PC-9 (cell line): ENCODE results near the gene CHM. TPM values are rescaled to one million over a fixed set of nuclear protein-coding genes. Genes with fewer than 3 reads are reported as not detected.

Source experiments
- BruUV-seq: library from RNA; stranded (reverse); fragments of 400-500 nt; replicated peaks from 2 replicates; lab custom pipeline; 2021; lab: Mats Ljungman, UMichigan
- CTCF ChIA-PET: fragments of 300-600 bp; sonication (Branson Sonifier 250); formaldehyde crosslinking; loops from one replicate; lab custom pipeline; 2022; ENCODE audit warnings: antibody characterized with exemption; lab: Charles Lee
- POLR2A ChIA-PET: fragments of 300-600 bp; sonication (Branson Sonifier 250); formaldehyde crosslinking; loops from one replicate; lab custom pipeline; 2022; ENCODE audit warnings: antibody characterized with exemption; ENCODE audit not compliant: unreplicated experiment; lab: Charles Lee
- DNase-seq, 2 experiments: peaks; one replicate each; pipeline versions ENCODE4 v3.0.0 to v3.0.0-alpha.2; 2015 to 2022; ENCODE audit warnings: mixed read lengths in 1 of 2
- H2AFZ ChIP-seq: fragments of 200-600 bp; sonication (generic); 2 replicates; pipeline ENCODE4 v1.8.1; 2017; ENCODE audit warnings: antibody characterized with exemption
- H3F3A ChIP-seq: fragments of 200-600 bp; sonication (generic); 2 replicates; pipeline ENCODE4 v1.8.1; 2017; ENCODE audit warnings: antibody characterized with exemption, mild to moderate bottlenecking, low read depth; ENCODE audit not compliant: insufficient read depth
- H3K27ac ChIP-seq: fragments of 200-600 bp; sonication (generic); 2 replicates; pipeline ENCODE4 v1.6.1; 2016; ENCODE audit warnings: mixed run types
- H3K27me3 ChIP-seq: fragments of 200-600 bp; sonication (generic); 2 replicates; pipeline ENCODE4 v1.6.1; 2016; ENCODE audit warnings: low read depth, mixed run types; ENCODE audit not compliant: insufficient read depth
- H3K36me3 ChIP-seq: fragments of 200-600 bp; sonication (generic); 2 replicates; pipeline ENCODE4 v1.6.1; 2016; ENCODE audit warnings: low read depth, mixed run types
- H3K4me1 ChIP-seq: fragments of 200-600 bp; sonication (generic); replicated peaks from 2 replicates; pipeline ENCODE4 v1.6.1; 2016; ENCODE audit warnings: mixed run types; ENCODE audit not compliant: insufficient read depth
- H3K4me2 ChIP-seq: fragments of 200-600 bp; sonication (generic); 2 replicates; pipeline ENCODE4 v1.6.1; 2017; ENCODE audit warnings: mixed run types
- H3K4me3 ChIP-seq: fragments of 200-600 bp; sonication (generic); 2 replicates; pipeline ENCODE4 v1.6.1; 2016; ENCODE audit warnings: mixed run types
- H3K79me2 ChIP-seq: fragments of 200-600 bp; sonication (generic); 2 replicates; pipeline ENCODE4 v1.6.1; 2017; ENCODE audit warnings: low read depth, mixed run types
- H3K9me2 ChIP-seq: fragments of 200-600 bp; sonication (generic); 2 replicates; pipeline ENCODE4 v1.8.1; 2017; ENCODE audit warnings: mild to moderate bottlenecking; ENCODE audit not compliant: insufficient read depth
- H3K9me3 ChIP-seq: fragments of 200-600 bp; sonication (generic); 2 replicates; pipeline ENCODE4 v1.8.1; 2016; ENCODE audit warnings: low read depth; ENCODE audit not compliant: insufficient read depth
- H4K20me1 ChIP-seq: fragments of 200-600 bp; sonication (generic); 2 replicates; pipeline ENCODE4 v1.8.1; 2017; ENCODE audit not compliant: insufficient read depth
- CTCF ChIP-seq: fragments of 200-600 bp; sonication (generic); conservative IDR thresholded peaks from 2 replicates; pipeline ENCODE4 v1.6.1; 2017; ENCODE audit warnings: mixed run types, antibody characterized with exemption, mild to moderate bottlenecking, moderate library complexity
- EZH2 ChIP-seq: fragments of 200-600 bp; sonication (generic); IDR thresholded peaks from 2 replicates; pipeline ENCODE4 v1.8.0; 2017; ENCODE audit warnings: antibody characterized with exemption, low read depth
- intact Hi-C: fragments of 100-400 bp; cut with micrococcal nuclease; formaldehyde crosslinking; loops from one replicate; pipeline ENCODE4 v1.10.0; 2022; ENCODE audit not compliant: unreplicated experiment
- microRNA-seq: library from miRNA; unstranded; fragments of <30 nt; microRNA quantifications from one replicate; pipeline ENCODE4 v1.2.0, GENCODE V29; 2021; ENCODE audit warnings: borderline number of aligned reads, borderline replicate concordance
- total RNA-seq: library from RNA; stranded (reverse); gene quantifications from 2 replicates; pipeline ENCODE4 v1.2.3, GENCODE V29; 2021

Gene CHM
- total RNA-seq, 1 experiment from 2014 or later, result 15.8 TPM

GRCh38 chrX:85836868-85837267 is 210.5 kb downstream of the CHM start:
- no peak overlapping the region for H3K4me2 ChIP-seq
- H3K4me1 ChIP-seq, result no peaks in the 10 kb centered on the region
- H3K27ac ChIP-seq, result no peak overlapping the region
- H3F3A ChIP-seq, result no peaks in the 10 kb centered on the region
- H3K9me2 ChIP-seq, result no peaks in the 10 kb centered on the region
- TF ChIP-seq CTCF (no peak), EZH2 (no peak)
- no peaks in the 10 kb centered on the region for H3K79me2 ChIP-seq
- no peaks in the 10 kb centered on the region for H4K20me1 ChIP-seq
- no peaks in the 10 kb centered on the region for H3K9me3 ChIP-seq
- no peak overlapping the region for H3K4me3 ChIP-seq
- H3K36me3 ChIP-seq, result no peaks in the 10 kb centered on the region
- no peaks in the 10 kb centered on the region for H3K27me3 ChIP-seq
- DNase-seq, result no peak
- POLR2A ChIA-PET, result no interaction called here
- H2AFZ ChIP-seq, result no peak overlapping the region
- no TSS peak for BruUV-seq
- CTCF ChIA-PET, result no interaction called here
- intact Hi-C loops, result no loop called here

- ChIA-PET POLR2A (no interaction called here), CTCF (no interaction called here)
- no peak for DNase-seq
- no peaks in the 10 kb centered on the region for H3K9me2 ChIP-seq
- no peaks in the 10 kb centered on the region for H3K9me3 ChIP-seq
- no peaks in the 10 kb centered on the region for H3K36me3 ChIP-seq
- BruUV-seq, result no TSS peak
- no peak overlapping the region for H3K27ac ChIP-seq
- no peak overlapping the region for H3K4me2 ChIP-seq
- no peak overlapping the region for H3K4me3 ChIP-seq
- no peaks in the 10 kb centered on the region for H4K20me1 ChIP-seq
- H2AFZ ChIP-seq, result no peak overlapping the region
- H3F3A ChIP-seq, result no peaks in the 10 kb centered on the region
- no peaks in the 10 kb centered on the region for H3K4me1 ChIP-seq
- intact Hi-C loops, result no loop called here
- H3K79me2 ChIP-seq, result no peaks in the 10 kb centered on the region
- H3K27me3 ChIP-seq, result no peaks in the 10 kb centered on the region
- no peak for TF ChIP-seq CTCF
- no peak for TF ChIP-seq EZH2
Observed at GRCh38 chrX:85828771-85829170, 218.6 kb downstream of the CHM start.

GRCh38 chrX:85815203-85815751 is 232.1 kb downstream of the CHM start:
- peak in 1 of 2 experiments; percentile 34 for DNase-seq
- no peaks in the 10 kb centered on the region for H4K20me1 ChIP-seq
- no peaks in the 10 kb centered on the region for H3K27me3 ChIP-seq
- intact Hi-C loops, result no loop called here
- BruUV-seq, result no TSS peak
- no peak overlapping the region for H2AFZ ChIP-seq
- no peaks in the 10 kb centered on the region for H3K4me1 ChIP-seq
- no peaks in the 10 kb centered on the region for H3K36me3 ChIP-seq
- H3K4me2 ChIP-seq, result no peak overlapping the region
- no peaks in the 10 kb centered on the region for H3F3A ChIP-seq
- no peaks in the 10 kb centered on the region for H3K79me2 ChIP-seq
- ChIA-PET CTCF (no interaction called here), POLR2A (no interaction called here)
- H3K9me3 ChIP-seq, result no peaks in the 10 kb centered on the region
- H3K4me3 ChIP-seq, result no peak overlapping the region
- no peaks in the 10 kb centered on the region for H3K9me2 ChIP-seq
- no peak overlapping the region for H3K27ac ChIP-seq
- no peak for TF ChIP-seq CTCF
- no peak for TF ChIP-seq EZH2

Small RNA genes lying within 50 kb of the gene (microRNA-seq; reads per million reads assigned to microRNA genes)
- gene MIR1321 (not detected), gene MIR361 (3,950 reads per million, percentile 86 among the genes with 10 or more reads in this experiment)

Other genes with a start within 250 kb of the CHM start
- gene DACH2, start 100.9 kb upstream of the CHM start, total RNA-seq, result not detected in 2 replicates